Naive thymus-derived CD4-positive, alpha-beta T cell (primary cell): ENCODE measurements around the gene CCM2L. TPM values are rescaled to one million over a fixed set of nuclear protein-coding genes. Genes with fewer than 3 reads are reported as not detected.

Experiments used
- ATAC-seq: fragments of 150-1000 bp; cut with Tn5 transposase; 2 replicates; pipeline ENCODE4 v1.10.0; 2021; ENCODE audit warnings: mild to moderate bottlenecking, moderate library complexity
- CTCF ChIA-PET: fragments of 350-600 bp; sonication (Branson Sonifier 250); formaldehyde crosslinking; loops from one replicate; lab custom pipeline; 2021; ENCODE audit warnings: antibody characterized with exemption; lab: Charles Lee
- POLR2A ChIA-PET: fragments of 350-600 bp; sonication (Branson Sonifier 250); formaldehyde crosslinking; loops from one replicate; lab custom pipeline; 2021; ENCODE audit warnings: antibody characterized with exemption, inconsistent platforms; lab: Charles Lee
- DNase-seq, 9 donors: peaks; one replicate each; pipeline versions ENCODE4 v3.0.0 to v3.0.0-alpha.2; 2020 to 2022; ENCODE audit warnings: mixed read lengths in 1 of 9
- H3K27ac ChIP-seq: one replicate; pipeline ENCODE4 v1.7.0; 2013; ENCODE audit warnings: mild to moderate bottlenecking, low read depth, low read length, moderate library complexity
- H3K27me3 ChIP-seq, 2 donors: one replicate each; pipeline ENCODE4 v1.7.0; 2013; ENCODE audit warnings: low read length in 2 of 2, mild to moderate bottlenecking in 2 of 2, moderate library complexity in 2 of 2; ENCODE audit not compliant: control insufficient read depth in 2 of 2, insufficient read depth in 2 of 2
- H3K36me3 ChIP-seq, 3 experiments: 1 replicate in 2 of 3; 2 replicates in 1 of 3; pipeline ENCODE4 v1.7.0; 2013; ENCODE audit warnings: low read length in 3 of 3, mild to moderate bottlenecking in 3 of 3, moderate library complexity in 1 of 3; ENCODE audit not compliant: insufficient read depth in 3 of 3, control insufficient read depth in 2 of 3
- H3K4me1 ChIP-seq, 2 donors: one replicate each; pipeline ENCODE4 v1.7.0; 2013; ENCODE audit warnings: low read length in 2 of 2, mild to moderate bottlenecking in 2 of 2, moderate library complexity in 1 of 2; ENCODE audit not compliant: control insufficient read depth in 2 of 2, insufficient read depth in 2 of 2
- H3K4me3 ChIP-seq: 2 replicates; pipeline ENCODE4 v1.7.0; 2013; ENCODE audit warnings: mild to moderate bottlenecking, low read length
- H3K9me3 ChIP-seq, 3 experiments: 1 replicate in 2 of 3; 2 replicates in 1 of 3; pipeline ENCODE4 v1.7.0; 2013; ENCODE audit warnings: low read length in 3 of 3; ENCODE audit not compliant: control insufficient read depth in 2 of 3
- H3K27ac Mint-ChIP-seq, 9 donors: one replicate each; pipeline ENCODE4 v1.8.0; 2020 to 2022; ENCODE audit warnings: mixed read lengths in 9 of 9, mild to moderate bottlenecking in 8 of 9, moderate library complexity in 5 of 9, inconsistent platforms in 2 of 9
- H3K27me3 Mint-ChIP-seq, 5 donors: one replicate each; pipeline ENCODE4 v1.8.0; 2021 to 2022; ENCODE audit warnings: mixed read lengths in 5 of 5, mild to moderate bottlenecking in 1 of 5
- H3K36me3 Mint-ChIP-seq, 5 donors: one replicate each; pipeline ENCODE4 v1.8.0; 2020 to 2022; ENCODE audit warnings: mixed read lengths in 5 of 5, mild to moderate bottlenecking in 3 of 5, inconsistent platforms in 1 of 5
- H3K4me1 Mint-ChIP-seq, 7 donors: one replicate each; pipeline ENCODE4 v1.8.0; 2020 to 2022; ENCODE audit warnings: mixed read lengths in 7 of 7, mild to moderate bottlenecking in 3 of 7, inconsistent platforms in 1 of 7
- H3K4me3 Mint-ChIP-seq, 10 donors: one replicate each; pipeline ENCODE4 v1.8.0; 2020 to 2022; ENCODE audit warnings: mild to moderate bottlenecking in 10 of 10, mixed read lengths in 10 of 10, moderate library complexity in 6 of 10, inconsistent platforms in 2 of 10
- H3K9me3 Mint-ChIP-seq, 11 donors: one replicate each; pipeline ENCODE4 v1.8.0; 2020 to 2022; ENCODE audit warnings: mixed read lengths in 11 of 11, mild to moderate bottlenecking in 4 of 11, inconsistent platforms in 1 of 11, moderate library complexity in 1 of 11
- intact Hi-C, 2 donors: fragments of 100-400 bp; cut with micrococcal nuclease; formaldehyde crosslinking; loops; one replicate each; pipeline ENCODE4 v1.15.1; 2023
- polyA plus RNA-seq, 2 donors: library from polyadenylated mRNA; unstranded; fragments of 300-500 nt; fragmentation: Illumina TruSeq; gene quantifications; one replicate each; pipeline ENCODE4 v1.2.3, GENCODE V29; 2021
- total RNA-seq, 6 experiments: library from RNA in 5 of 6; stranded (reverse) in 5 of 6; gene quantifications; 1 replicate in 5 of 6; 2 replicates in 1 of 6; pipeline ENCODE4 v1.2.3 and lab custom pipeline; 2021 to 2026

Gene CCM2L
- total and polyA plus RNA-seq, 7 experiments from 2014 or later, result not detected

- H3K27ac ChIP-seq, result no peak overlapping the region
- no peak overlapping the region for H3K4me3 ChIP-seq
- no peak for DNase-seq
- peaks cover 0 to 2% (median 0%) of the 10 kb centered on the region in 11 donors for H3K9me3 Mint-ChIP-seq
- POLR2A ChIA-PET, result no interaction called here
- no peaks in the 10 kb centered on the region for H3K4me1 Mint-ChIP-seq
- H3K36me3 ChIP-seq, result no peaks in the 10 kb centered on the region
- H3K4me3 Mint-ChIP-seq, result no peak overlapping the region
- H3K9me3 ChIP-seq, result no peaks in the 10 kb centered on the region
- no peaks in the 10 kb centered on the region for H3K27me3 ChIP-seq
- H3K27me3 Mint-ChIP-seq, result peaks cover 0 to 21% (median 10%) of the 10 kb centered on the region in 5 donors
- intact Hi-C loops, result no loop called here
- H3K27ac Mint-ChIP-seq, result no peak overlapping the region
- H3K36me3 Mint-ChIP-seq, result no peaks in the 10 kb centered on the region
- H3K4me1 ChIP-seq, result no peaks in the 10 kb centered on the region
- CTCF ChIA-PET, result no interaction called here
- ATAC-seq, result no peak
These were observed 68.1 kb downstream of the CCM2L start for GRCh38 chr20:32078322-32078721.

GRCh38 chr20:32078791-32079190 is 68.6 kb downstream of the CCM2L start:
- no peak overlapping the region for H3K27ac Mint-ChIP-seq
- no peak overlapping the region for H3K4me3 Mint-ChIP-seq
- ATAC-seq (no peak), DNase-seq (no peak)
- no peaks in the 10 kb centered on the region for H3K4me1 Mint-ChIP-seq
- H3K36me3 Mint-ChIP-seq, result no peaks in the 10 kb centered on the region
- H3K27me3 Mint-ChIP-seq, result peaks cover 0 to 24% (median 11%) of the 10 kb centered on the region in 5 donors
- H3K27me3 ChIP-seq, result no peaks in the 10 kb centered on the region
- intact Hi-C loops, result no loop called here
- ChIA-PET POLR2A (no interaction called here), CTCF (no interaction called here)
- no peaks in the 10 kb centered on the region for H3K36me3 ChIP-seq
- H3K4me1 ChIP-seq, result no peaks in the 10 kb centered on the region
- peaks cover 0 to 2% (median 0%) of the 10 kb centered on the region in 11 donors for H3K9me3 Mint-ChIP-seq
- no peaks in the 10 kb centered on the region for H3K9me3 ChIP-seq
- no peak overlapping the region for H3K27ac ChIP-seq
- H3K4me3 ChIP-seq, result no peak overlapping the region

GRCh38 chr20:32079655-32080109 is 69.4 kb downstream of the CCM2L start:
- no peak for ATAC-seq
- Mint-ChIP-seq H3K4me3 (no peak overlapping the region), H3K36me3 (no peaks in the 10 kb centered on the region), H3K27ac (no peak overlapping the region), H3K9me3 (peaks cover 0 to 2% (median 0%) of the 10 kb centered on the region in 11 donors), H3K27me3 (peaks cover 0 to 24% (median 11%) of the 10 kb centered on the region in 5 donors), H3K4me1 (no peaks in the 10 kb centered on the region)
- no peaks in the 10 kb centered on the region for H3K36me3 ChIP-seq
- H3K9me3 ChIP-seq, result no peaks in the 10 kb centered on the region
- DNase-seq, result no peak
- POLR2A ChIA-PET, result no interaction called here
- no peaks in the 10 kb centered on the region for H3K27me3 ChIP-seq
- CTCF ChIA-PET, result interaction anchor here (0.9 to 3.0 kb wide), 2 partner anchors 12 to 38 kb away, joined by 4 to 9 read pairs; no protein-coding TSS in a partner anchor
- no peaks in the 10 kb centered on the region for H3K4me1 ChIP-seq
- H3K27ac ChIP-seq, result no peak overlapping the region
- intact Hi-C loops, result no loop called here
- H3K4me3 ChIP-seq, result no peak overlapping the region

- DNase-seq (no peak), ATAC-seq (no peak)
- ChIA-PET CTCF (interaction anchor here (3.0 kb wide), 1 partner anchor 11 kb away, joined by 9 read pairs; no protein-coding TSS in a partner anchor), POLR2A (no interaction called here)
- intact Hi-C loops, result no loop called here
- H3K4me1 ChIP-seq, result no peaks in the 10 kb centered on the region
- H3K27ac ChIP-seq, result no peak overlapping the region
- H3K36me3 ChIP-seq, result no peaks in the 10 kb centered on the region
- Mint-ChIP-seq H3K9me3 (no peaks in the 10 kb centered on the region), H3K36me3 (no peaks in the 10 kb centered on the region), H3K4me1 (no peaks in the 10 kb centered on the region), H3K27me3 (peaks cover 3 to 24% (median 6%) of the 10 kb centered on the region in 5 donors), H3K4me3 (no peak overlapping the region), H3K27ac (no peak overlapping the region)
- H3K9me3 ChIP-seq, result no peaks in the 10 kb centered on the region
- H3K27me3 ChIP-seq, result no peaks in the 10 kb centered on the region
- H3K4me3 ChIP-seq, result no peak overlapping the region
These were observed 70.5 kb downstream of the CCM2L start for GRCh38 chr20:32080783-32081182.

Other genes starting within 250 kb of the CCM2L start
- under 1 TPM in 1 of 5 experiments, not detected in 4; 0.58 TPM for gene MYLK2, start 191.1 kb upstream of the CCM2L start, total RNA-seq
- gene MYLK2, start 191.1 kb upstream of the CCM2L start, polyA plus RNA-seq, result not detected
- gene FOXS1, start 164.8 kb upstream of the CCM2L start, total RNA-seq, result not detected
- gene FOXS1, start 164.8 kb upstream of the CCM2L start, polyA plus RNA-seq, result not detected
- not detected for gene DUSP15, start 139.9 kb upstream of the CCM2L start, total RNA-seq
- not detected for gene DUSP15, start 139.9 kb upstream of the CCM2L start, polyA plus RNA-seq
- gene TTLL9, start 139.8 kb upstream of the CCM2L start, total RNA-seq, result not detected
- not detected for gene TTLL9, start 139.8 kb upstream of the CCM2L start, polyA plus RNA-seq
- 10 to 100 TPM in 3 of 5 experiments, 1 to 10 TPM in 2; 7.5 to 13.6 (median 11.4) TPM for gene PDRG1, start 58.4 kb upstream of the CCM2L start, total RNA-seq
- gene PDRG1, start 58.4 kb upstream of the CCM2L start, polyA plus RNA-seq, result 10 to 100 TPM; 13.8 to 25.0 TPM
- gene XKR7, start 42.3 kb upstream of the CCM2L start, total RNA-seq, result under 1 TPM in 1 of 5 experiments, not detected in 4; 0.05 TPM
- gene XKR7, start 42.3 kb upstream of the CCM2L start, polyA plus RNA-seq, result not detected
- gene HCK, start 41.8 kb downstream of the CCM2L start, total RNA-seq, result 100 to 1,000 TPM in 1 of 5 experiments, 10 to 100 TPM in 1, 1 to 10 TPM in 2, under 1 TPM in 1; 0.51 to 129 (median 1.9) TPM
- gene HCK, start 41.8 kb downstream of the CCM2L start, polyA plus RNA-seq, result under 1 TPM; 0.09 to 0.46 TPM
- 10 to 100 TPM; 35.2 to 61.0 (median 41.5) TPM for gene TM9SF4, start 99.3 kb downstream of the CCM2L start, total RNA-seq
- 10 to 100 TPM; 31.2 to 48.0 TPM for gene TM9SF4, start 99.3 kb downstream of the CCM2L start, polyA plus RNA-seq
- gene PLAGL2, start 197.3 kb downstream of the CCM2L start, total RNA-seq, result 10 to 100 TPM; 15.6 to 30.1 (median 17.6) TPM
- gene PLAGL2, start 197.3 kb downstream of the CCM2L start, polyA plus RNA-seq, result 1 to 10 TPM; 3.1 to 5.1 TPM
- gene POFUT1, start 197.4 kb downstream of the CCM2L start, total RNA-seq, result 10 to 100 TPM; 12.5 to 32.2 (median 19.7) TPM
- 10 to 100 TPM; 16.8 to 18.0 TPM for gene POFUT1, start 197.4 kb downstream of the CCM2L start, polyA plus RNA-seq